NOMO-1 treated with DMSO at 0.1 percent for 48 hours (cell line): ENCODE measurements around the gene WDTC1.

Source experiments
- DNase-seq: peaks from one replicate; lab custom pipeline; 2025; ENCODE audit not compliant: unreplicated experiment; lab: John Stamatoyannopoulos, UW

WDTC1 gene

GRCh38 chr1:27351541-27352107, 117.2 kb downstream of the WDTC1 start:
- DNase-seq, result no peak

- DNase-seq, result no peak
Observed at GRCh38 chr1:27353166-27353565, 118.7 kb downstream of the WDTC1 start.

- no peak for DNase-seq
Observed at GRCh38 chr1:27353629-27354028, 119.2 kb downstream of the WDTC1 start.

- DNase-seq, result no peak
Observed at GRCh38 chr1:27355683-27356082, 121.3 kb downstream of the WDTC1 start.

- DNase-seq, result no peak
Observed at GRCh38 chr1:27356277-27356618, 121.8 kb downstream of the WDTC1 start.

GRCh38 chr1:27356619-27357280, 122.3 kb downstream of the WDTC1 start:
- DNase-seq, result no peak

GRCh38 chr1:27357281-27358037, 123.0 kb downstream of the WDTC1 start:
- DNase-seq, result peak; percentile 37
